NCI-H345 treated with DMSO at 0.1 percent for 48 hours (cell line): Measurements from ENCODE around the gene MTUS2.

ENCODE experiments used
- DNase-seq: peaks from one replicate; lab custom pipeline; 2025; ENCODE audit not compliant: unreplicated experiment; lab: John Stamatoyannopoulos, UW

Gene MTUS2

DNA sequence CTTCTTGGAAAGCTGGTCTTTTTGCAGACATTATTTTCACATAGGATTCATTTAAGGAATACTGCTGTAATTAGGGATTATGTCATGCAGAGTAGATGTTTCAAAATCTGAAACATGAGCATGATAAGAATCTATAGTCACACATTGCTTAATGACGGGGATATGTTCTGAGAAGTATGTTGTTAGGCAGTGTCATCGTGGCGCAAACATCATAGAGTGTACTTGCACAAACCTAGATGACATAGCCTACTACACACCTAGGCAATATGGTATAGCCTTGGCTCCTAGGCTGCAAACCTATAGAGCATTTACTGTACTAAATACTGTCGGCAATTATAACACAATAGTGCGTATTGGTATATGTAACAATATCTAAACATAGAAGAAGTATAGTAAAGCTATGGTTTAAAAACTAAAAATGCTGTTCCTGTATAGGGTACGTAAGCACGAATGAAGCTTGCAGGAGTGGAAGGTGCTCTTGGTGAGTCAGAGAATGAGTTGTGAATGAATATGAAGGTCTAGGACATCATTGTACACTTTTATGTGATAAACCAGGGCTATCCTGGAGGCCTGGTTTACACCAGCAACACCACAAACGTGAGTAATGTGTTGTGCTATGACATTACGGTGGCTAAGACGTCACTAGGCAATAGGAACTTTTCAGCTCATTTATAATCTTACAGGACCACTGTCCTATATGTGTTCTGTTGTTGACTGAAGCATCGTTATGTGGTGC is 283.1 kb downstream of the MTUS2 start:
- DNase-seq: no peak

DNA sequence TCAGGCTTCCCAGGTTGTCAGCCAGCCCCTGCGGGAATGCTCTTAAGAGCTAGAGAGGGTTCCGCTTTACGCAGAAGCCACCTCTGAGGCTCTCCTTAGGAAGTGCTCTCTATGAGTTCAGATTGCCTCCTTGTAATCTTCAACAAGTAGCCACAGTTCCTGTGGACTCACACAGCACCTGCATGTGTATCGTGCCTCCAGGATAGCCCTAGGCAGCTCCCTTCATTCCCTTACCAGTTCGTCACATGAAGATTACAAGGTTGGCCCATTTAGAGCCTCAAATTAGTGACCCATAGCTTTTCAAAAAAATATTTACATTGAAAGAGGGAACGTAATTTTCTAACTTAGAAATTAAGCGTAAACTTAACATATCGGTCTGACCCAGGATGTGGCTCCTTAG is 284.3 kb downstream of the MTUS2 start:
- DNase-seq: no peak

DNA sequence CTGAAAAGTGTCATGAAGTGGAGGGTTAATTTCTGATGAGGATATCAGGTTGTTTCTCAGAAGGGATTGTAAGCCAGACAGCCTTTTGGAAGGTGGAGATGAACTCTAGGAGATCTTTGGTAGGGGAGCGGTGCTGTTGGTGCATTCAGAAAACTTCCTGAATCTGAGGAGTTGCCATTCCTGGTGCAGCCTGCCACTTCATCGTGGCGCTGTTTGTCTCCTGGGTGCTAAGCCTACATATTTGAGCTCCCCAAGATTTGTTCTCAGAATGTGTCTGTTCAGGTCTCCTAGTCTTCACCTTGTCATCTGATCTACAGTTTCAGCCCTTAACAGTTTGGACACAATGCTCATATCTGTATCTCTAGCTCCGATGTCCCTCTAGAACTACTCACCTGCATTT is 285.6 kb downstream of the MTUS2 start:
- DNase-seq: no peak

DNA sequence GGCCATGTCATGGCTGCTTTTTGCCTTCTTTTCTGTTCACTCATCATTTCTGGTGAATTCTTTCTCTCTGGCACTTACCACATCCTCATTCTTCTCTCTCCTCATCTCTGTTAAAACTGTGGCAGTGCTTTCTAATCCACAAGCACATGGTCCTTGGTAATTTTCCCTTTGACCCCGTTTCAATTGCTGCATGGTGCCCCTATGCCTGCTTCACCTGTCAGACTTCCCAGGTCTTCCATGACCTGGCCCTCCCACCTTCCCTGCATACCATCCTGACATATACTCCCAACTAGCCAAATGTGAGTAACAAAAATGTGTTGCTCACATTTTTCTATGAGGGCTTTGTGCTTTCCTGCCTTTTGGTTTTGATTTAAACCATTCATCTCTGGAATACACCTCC is 286.5 kb downstream of the MTUS2 start:
- DNase-seq: no peak

DNA sequence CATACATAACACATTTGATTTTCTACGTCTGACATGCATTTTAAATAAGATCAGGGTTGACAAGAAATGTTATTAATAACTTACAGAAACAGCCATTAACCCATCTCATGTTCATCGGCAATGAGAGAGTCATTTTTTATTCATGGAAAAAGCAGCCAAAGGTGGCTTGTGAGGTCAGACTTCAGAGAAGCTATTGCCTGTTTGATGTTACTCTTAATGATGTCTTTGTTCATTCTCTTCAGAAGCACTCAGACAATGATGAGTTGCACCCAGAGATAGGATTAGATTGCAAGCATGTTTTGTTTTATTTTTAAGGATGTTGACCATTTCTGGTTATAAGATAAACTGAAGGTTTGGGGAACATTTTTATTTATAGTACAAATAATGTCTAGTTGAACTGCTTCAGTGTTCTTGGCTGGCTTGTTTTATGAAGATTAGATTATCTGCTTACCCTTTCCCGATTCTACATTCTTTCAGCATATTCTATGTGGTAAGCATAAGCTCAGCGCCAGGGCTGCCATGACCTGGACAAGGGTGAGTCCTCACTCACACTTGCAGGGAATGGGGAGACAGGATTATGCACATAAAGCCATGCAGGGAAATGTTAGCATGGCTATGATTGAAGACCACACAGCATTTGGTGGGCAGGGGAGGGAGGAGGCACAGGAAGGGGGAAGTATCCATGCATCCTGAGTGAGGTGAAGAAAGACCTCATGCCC is 288.1 kb downstream of the MTUS2 start:
- no peak for DNase-seq

DNA sequence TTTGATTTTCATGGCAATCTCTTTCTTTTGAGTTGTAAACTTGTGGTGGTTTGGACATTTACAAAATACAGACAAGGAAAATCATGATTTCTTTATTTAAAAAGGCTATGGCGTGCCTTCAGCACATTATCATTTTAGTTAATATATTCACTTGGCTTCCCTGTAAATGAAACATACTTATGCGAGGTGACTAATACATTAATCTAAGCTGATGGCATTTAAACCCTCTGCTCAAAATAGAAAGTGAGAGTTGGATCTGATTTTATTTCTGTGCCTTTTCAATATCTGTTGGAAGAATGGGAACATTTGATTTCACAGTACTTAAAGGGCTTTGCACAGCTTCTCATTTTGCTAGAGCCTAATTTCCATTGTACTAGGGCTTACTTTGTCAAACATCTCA is 289.8 kb downstream of the MTUS2 start:
- no peak for DNase-seq

DNA sequence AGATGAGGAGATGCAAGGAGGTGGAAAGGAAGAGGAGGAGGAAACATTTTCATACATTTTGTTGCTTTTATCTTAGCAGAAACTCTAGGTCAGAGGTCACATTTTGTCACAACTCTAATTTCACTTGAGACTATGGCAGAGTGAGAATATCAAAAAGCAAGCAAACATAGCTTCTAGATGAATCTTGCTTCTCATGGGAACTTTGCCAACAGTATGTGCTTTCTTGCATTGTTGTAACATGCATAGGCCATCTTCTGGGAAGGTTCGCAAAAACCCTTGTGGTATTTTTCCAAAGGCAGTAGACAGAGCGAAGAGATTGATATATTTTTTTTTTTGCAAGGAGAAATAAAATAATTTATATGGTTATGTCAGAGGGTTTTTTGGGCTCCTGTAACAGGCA is 291.3 kb downstream of the MTUS2 start:
- DNase-seq: no peak

DNA sequence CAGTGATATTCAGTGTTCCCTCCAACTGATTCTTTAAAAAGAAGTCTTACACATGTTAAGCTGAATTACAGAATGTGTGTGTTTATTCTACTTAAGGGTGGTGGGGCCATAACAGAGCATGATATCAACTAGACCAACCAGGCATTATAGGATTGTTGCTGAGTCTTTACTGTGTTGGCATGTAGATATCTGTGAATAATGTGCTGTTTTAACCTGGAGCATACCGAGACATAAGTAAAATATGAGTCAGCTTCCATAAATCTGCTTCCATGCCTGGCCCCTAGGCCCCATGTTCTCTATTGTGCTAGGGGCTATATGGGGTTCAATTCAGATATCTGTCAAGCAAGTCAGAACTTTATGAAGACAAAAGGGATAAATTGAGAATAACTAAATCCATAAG is 295.7 kb downstream of the MTUS2 start:
- no peak for DNase-seq

DNA sequence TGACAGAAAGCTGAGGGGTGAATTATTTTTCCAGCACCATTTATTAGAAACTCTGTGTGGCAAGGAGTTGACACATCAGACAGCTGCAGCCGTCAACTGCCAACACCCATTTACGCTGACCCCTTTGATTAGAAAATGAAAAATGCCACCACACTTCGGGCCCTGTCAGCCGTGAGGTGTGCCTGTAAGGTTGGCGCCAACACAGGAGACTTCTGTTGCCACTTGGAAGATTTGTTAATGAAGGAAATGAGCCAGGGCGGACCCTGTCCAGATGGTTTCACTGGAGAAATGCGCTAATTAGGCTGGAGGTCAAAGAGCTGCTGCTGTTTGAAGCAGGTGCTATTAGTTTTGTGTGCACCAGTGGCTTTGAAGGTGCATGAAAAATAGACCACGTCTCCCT is 297.5 kb downstream of the MTUS2 start:
- no peak for DNase-seq

DNA sequence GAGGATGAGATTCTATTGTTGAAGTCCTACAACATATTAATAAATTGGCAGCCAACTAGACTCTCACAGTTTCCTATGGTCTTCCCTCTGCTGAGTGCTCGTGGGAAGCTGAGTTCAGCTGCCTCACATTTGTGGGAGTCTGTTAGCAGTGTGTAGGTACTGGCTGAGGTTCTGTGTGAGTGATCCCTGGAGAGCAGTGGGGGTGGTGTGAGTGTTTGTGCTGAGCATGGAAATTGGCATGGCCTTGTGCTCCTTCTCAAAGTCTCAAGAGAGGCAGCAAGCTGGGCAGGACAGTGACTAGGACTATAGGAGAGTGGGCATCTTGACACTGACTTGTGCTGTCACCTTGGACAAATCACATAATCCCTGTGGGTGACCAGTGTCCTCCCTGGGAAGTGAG is 298.3 kb downstream of the MTUS2 start:
- no peak for DNase-seq

DNA sequence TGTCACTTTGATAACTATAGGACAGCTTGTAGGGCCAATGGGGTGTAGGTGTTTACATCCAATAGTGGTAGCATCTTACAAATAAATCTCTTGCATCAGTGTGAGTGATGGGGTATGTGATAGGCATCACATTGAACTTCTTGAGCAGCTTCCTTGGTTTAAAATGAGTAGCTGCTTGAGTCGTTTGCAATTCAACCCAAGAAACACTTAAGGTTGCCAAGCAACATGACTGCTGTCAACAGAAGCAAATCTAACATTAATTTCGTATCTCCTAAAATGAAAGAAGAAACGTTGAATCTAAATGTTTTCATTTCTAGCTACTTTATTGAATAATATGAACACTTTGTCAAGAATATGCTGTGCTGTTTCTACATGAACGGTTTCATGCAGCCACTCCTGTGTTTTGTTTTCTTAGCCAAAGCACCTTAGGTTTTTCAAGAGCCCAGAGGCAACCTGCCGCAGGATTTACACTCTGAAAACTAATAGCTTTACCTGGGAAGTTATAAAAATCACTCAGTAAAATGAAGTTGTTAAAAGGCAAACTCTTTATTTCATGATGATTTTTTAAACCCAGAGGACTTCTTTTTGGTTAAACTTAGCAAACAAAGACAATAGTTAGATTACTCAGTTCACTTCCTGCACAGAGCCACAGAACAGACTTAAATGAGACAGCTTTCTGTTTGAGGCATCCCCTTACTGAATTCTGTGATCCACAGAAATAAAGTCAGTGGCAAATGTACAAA is 305.2 kb downstream of the MTUS2 start:
- no peak for DNase-seq

DNA sequence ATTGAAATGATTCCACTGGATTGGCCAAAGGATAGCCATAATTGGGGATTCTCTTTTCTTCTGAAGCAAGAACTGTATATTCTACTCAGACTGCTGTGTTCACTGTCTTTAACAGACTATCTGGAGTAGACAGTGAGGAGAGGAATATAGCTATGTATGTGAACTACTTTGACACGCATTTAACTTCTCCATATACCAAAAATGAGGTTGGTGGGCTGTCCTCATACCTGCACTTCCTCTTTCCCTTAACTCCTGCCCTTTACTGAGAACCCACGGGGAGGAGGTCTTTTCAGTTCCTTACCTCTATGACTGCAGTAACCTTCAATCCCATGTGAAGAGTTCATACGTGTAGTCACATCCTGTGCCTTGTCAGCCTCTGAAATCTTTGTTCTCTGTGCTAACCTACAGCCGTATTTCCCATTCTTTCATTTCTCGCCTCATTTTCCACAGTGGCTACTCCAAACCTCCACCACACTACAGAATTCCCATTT is 305.8 kb downstream of the MTUS2 start:
- DNase-seq: no peak

DNA sequence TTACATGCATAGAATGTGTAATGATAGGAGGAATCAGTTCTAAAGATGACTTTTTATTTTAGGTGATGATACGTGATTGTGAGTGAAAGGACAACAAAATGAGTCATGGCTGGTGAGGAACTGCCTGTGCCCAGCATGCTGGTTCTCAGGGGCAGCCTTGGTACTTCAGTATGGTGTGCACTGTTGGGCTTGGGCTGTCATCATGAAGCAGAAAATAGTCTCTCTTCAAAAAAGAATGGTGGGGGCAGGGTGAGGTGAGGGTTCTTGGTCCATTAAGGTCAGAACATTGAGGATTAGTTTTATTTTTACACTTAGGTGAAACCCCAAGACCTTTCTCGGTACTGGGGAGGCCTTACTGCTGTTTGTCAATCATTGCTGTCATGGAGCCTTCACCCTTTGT is 309.5 kb downstream of the MTUS2 start:
- no peak for DNase-seq

DNA sequence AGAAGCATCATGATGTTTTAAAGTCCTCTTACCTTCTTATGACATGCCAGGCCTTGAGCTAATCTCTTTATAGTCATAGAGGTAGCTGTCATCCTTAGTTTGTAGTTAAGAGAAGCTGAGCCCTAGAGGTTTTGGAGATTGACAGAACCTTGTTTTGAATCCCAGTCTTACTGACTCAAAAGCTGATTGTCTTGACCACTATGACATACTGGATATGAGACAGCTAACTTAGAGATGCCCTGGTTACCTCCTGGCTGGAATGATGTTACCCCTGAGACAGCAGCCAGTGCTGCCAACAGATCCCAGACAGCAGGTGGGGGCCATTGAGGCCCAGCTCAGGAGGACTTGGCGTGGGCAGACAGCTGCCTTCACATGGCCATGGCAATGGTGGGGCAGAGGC is 311.0 kb downstream of the MTUS2 start:
- no peak for DNase-seq

DNA sequence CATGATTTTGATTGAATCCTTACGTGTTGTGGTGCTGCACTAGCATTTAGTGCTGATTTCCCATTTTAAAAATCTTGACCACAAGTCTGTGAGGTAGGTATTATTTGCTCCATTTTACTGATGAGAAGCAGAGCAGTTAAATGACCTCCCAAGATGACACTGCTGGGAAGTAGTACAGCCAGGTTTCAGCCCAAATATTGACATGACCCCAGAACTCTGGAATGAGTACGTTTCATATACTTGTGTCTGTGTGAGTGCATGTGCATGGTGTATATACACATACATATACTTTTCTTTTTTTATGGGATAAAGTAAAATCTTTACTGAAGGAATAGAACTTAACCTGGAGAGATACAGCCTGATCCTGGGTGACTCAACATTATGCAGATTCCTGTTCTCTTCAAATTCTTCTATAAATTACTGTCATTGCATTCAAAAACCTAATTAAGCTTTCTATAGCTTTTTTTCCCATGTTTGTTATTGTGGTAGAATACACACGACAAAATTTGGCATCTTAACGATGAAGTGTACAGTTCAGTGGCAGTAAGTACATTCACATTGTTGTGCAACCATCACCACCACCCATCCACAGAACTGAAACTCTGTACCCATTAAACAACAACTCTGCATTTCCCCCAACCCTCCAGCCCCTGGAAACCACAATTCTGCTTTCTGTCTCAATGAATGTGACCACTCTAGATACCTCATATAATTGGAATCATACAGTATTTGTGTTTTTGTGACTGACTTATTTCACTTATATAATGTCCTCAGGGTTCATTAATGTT is 311.9 kb downstream of the MTUS2 start:
- DNase-seq: no peak

DNA sequence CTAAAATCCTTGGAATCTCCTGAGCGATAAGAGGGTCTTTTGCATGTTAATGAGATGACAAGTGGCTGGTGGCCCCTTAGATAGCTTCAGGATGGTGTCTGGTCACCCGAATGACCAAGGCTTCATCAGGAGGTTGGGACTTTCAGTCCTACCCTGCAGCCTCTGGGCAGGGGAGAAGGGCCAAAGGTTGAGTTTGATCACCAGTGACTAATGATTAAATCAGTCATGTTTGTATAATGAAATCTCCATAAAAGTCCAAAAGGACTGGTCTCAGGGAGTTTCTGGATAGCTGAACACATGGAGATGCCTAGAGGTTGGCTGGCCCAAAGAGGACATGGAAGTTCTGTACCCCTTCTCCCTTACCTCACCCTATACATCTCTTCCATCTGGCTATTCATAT is 316.2 kb downstream of the MTUS2 start:
- no peak for DNase-seq

DNA sequence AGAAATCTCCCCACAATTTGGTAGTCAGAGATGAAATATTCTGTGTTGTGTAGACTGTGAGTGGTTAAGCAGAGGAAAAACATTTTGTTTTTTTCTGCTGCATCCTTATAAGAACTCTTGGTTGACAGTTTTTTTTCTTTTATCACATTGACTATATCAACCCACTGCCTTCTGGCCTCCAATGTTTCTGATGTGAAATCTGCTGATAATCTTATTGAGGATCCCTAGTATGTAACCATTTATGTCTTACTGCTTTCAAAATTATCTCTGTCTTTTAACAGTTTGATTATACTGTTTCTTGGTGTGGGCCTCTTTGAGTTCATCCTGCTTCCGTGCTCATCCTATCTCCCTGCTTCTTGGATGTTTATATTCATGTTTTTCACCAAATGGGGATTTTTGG is 316.9 kb downstream of the MTUS2 start:
- no peak for DNase-seq

DNA sequence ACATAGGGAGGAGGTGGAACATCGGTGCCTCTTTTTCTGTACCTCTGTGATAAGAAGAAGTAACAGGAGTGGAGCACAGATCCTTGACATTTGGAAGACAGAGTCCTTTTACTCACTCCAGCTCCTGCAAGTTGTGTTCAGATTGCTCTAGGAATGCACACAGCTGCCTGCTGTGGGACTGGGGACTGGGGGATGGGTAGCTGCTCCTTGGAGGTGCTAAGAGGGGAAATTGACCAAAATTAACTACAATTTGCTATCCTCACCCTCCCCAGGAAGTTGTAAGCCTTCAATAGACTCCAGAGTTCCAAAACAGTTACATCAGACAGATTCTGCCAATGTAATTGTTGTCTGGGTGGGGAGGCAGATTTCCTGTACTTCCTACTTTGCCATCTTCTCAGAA is 317.9 kb downstream of the MTUS2 start:
- DNase-seq: no peak

DNA sequence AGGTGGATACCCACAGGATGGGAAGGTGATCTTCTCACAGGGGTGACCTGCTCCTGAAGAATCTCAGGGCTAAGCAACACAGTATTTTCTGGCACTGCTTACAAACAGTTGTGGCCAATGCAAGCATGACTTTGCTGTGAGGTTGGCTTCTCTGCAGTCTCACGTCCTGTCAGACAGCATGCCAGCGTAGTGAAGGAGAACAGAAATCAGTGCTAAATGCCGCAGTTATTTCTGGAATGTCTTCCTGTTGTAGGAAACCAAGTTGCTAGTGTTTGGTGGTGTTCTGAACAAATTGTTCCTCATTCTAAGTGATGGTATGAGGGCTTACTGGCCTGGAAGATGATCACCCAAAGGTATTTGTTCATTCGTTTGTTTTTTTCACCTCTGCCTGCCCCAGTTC is 320.1 kb downstream of the MTUS2 start:
- no peak for DNase-seq

DNA sequence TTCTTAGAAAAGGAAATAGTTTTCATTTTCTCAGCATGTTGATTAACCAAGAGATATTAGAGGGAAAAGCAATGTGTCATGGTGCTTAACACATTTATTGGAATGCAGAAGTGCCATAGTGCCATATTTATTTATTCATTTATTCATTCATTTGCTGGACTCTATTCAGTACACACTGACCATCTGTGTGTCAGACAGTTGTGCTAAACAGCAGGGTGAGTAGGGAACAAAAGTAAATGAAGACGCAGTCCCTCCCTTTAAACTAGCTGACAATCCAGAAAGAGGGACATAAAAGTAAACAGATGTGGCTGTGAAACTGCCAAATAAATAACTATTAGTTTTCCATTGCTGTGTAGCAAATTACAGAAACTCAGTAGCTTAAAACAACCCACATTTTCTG is 323.7 kb downstream of the MTUS2 start:
- no peak for DNase-seq

DNA sequence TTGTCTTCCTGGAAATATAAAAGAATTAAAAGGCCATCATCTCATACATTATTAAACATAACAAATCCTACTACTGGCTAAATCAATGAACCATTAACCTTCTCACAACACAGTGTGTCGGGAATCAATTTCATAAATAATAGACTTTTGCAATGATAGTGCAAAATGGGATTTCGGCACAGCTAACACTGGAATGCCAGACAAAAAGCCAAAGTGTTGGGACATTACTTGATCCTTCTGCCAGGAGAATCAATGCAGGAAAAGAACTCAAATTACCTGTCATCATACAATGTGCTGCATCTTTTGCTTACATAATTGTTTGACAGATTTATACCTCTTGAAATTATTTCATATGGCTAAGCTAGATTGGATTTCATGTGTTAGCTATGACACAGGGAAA is 334.3 kb downstream of the MTUS2 start:
- no peak for DNase-seq
